H1 (cell line): ENCODE results near the gene SLC19A1. TPM values are rescaled to one million over a fixed set of nuclear protein-coding genes. Genes with fewer than 3 reads are reported as not detected.

Experiments used
- CTCF ChIA-PET: fragments of 300-600 bp; sonication (Branson Sonifier 250); formaldehyde crosslinking; loops from one replicate; lab custom pipeline; 2021; ENCODE audit not compliant: partially characterized antibody; lab: Charles Lee
- POLR2A ChIA-PET: fragments of 300-600 bp; sonication (Branson Sonifier 250); formaldehyde crosslinking; loops from one replicate; lab custom pipeline; 2021; ENCODE audit warnings: inconsistent platforms; ENCODE audit not compliant: partially characterized antibody; lab: Charles Lee
- DNase-seq, 2 experiments: peaks; one replicate each; pipeline versions ENCODE4 v3.0.0 to v3.0.0-alpha.2; 2010 to 2022; ENCODE audit warnings: low spot score in 2 of 2, low read depth in 1 of 2, mixed read lengths in 1 of 2
- FAIRE-seq: peaks from 2 replicates; lab custom pipeline; 2011; peaks lifted over from hg19 to GRCh38; lab: Jason Lieb, UNC
- H2AFZ ChIP-seq: 2 replicates; pipeline ENCODE4 v1.8.1; 2012; ENCODE audit warnings: low read length, inconsistent platforms
- H2AK5ac ChIP-seq: 2 replicates; pipeline ENCODE4 v1.6.1; 2013; ENCODE audit warnings: low read depth, low read length
- H2BK120ac ChIP-seq: replicated peaks from 2 replicates; pipeline ENCODE3; 2013; ENCODE audit warnings: low read depth, low read length, inconsistent platforms
- H2BK12ac ChIP-seq: 2 replicates; pipeline ENCODE4 v1.6.1; 2013; ENCODE audit warnings: low read depth, low read length
- H2BK15ac ChIP-seq: 2 replicates; pipeline ENCODE4 v1.6.1; 2013; ENCODE audit warnings: low read length
- H2BK20ac ChIP-seq: 2 replicates; pipeline ENCODE4 v1.6.1; 2013; ENCODE audit warnings: low read length
- H2BK5ac ChIP-seq: 2 replicates; pipeline ENCODE4 v1.6.1; 2013; ENCODE audit warnings: low read depth, low read length
- H3K14ac ChIP-seq: 2 replicates; pipeline ENCODE4 v1.6.1; 2013; ENCODE audit warnings: inconsistent platforms; ENCODE audit not compliant: insufficient read length
- H3K18ac ChIP-seq: 2 replicates; pipeline ENCODE4 v1.6.1; 2013; ENCODE audit warnings: low read length; ENCODE audit errors: extremely low read depth
- H3K23ac ChIP-seq: 2 replicates; pipeline ENCODE4 v1.6.1; 2013; ENCODE audit warnings: inconsistent platforms; ENCODE audit not compliant: insufficient read length
- H3K23me2 ChIP-seq: 2 replicates; pipeline ENCODE4 v1.6.1; 2013; ENCODE audit warnings: low read depth, low read length
- H3K27ac ChIP-seq: 2 replicates; pipeline ENCODE4 v1.6.1; 2011; ENCODE audit warnings: low read depth, low read length, inconsistent platforms
- H3K27me3 ChIP-seq, 4 experiments: replicated peaks in 1 of 4; 1 replicate in 1 of 4; 2 replicates in 3 of 4; pipeline versions ENCODE4 v1.6.1 to v1.8.1; 2011 to 2013; ENCODE audit warnings: low read length in 3 of 4, mild to moderate bottlenecking in 3 of 4, inconsistent platforms in 2 of 4, mixed read lengths in 2 of 4, moderate library complexity in 1 of 4; ENCODE audit not compliant: control insufficient read depth in 3 of 4, insufficient read depth in 3 of 4; ENCODE audit errors: extremely low read depth in 1 of 4
- H3K36me3 ChIP-seq, 4 experiments: 2 replicates each; pipeline versions ENCODE4 v1.6.1 to v1.8.1; 2011 to 2013; ENCODE audit warnings: mild to moderate bottlenecking in 4 of 4, low read length in 3 of 4, moderate library complexity in 2 of 4, control low read depth in 1 of 4, inconsistent platforms in 1 of 4; ENCODE audit not compliant: insufficient read depth in 4 of 4, control insufficient read depth in 2 of 4
- H3K4ac ChIP-seq: replicated peaks from 2 replicates; pipeline ENCODE3; 2013; ENCODE audit warnings: low read length, low read depth, mixed read lengths, inconsistent platforms; ENCODE audit not compliant: insufficient read length
- H3K4me1 ChIP-seq, 4 experiments: replicated peaks in 1 of 4; 1 replicate in 1 of 4; 2 replicates in 3 of 4; pipeline versions ENCODE4 v1.6.1 to v1.8.1; 2011 to 2013; ENCODE audit warnings: low read length in 3 of 4, inconsistent platforms in 2 of 4, mixed read lengths in 1 of 4; ENCODE audit not compliant: insufficient read depth in 4 of 4, control insufficient read depth in 3 of 4
- H3K4me2 ChIP-seq, 2 experiments: 2 replicates each; pipeline versions ENCODE4 v1.6.1 to v1.8.1; 2011 to 2013; ENCODE audit warnings: low read depth in 2 of 2, low read length in 2 of 2, control low read depth in 1 of 2, inconsistent platforms in 1 of 2, mild to moderate bottlenecking in 1 of 2; ENCODE audit not compliant: insufficient read depth in 1 of 2
- H3K4me3 ChIP-seq, 4 experiments: fragments of 200-600, 300-600 bp in 1 of 4; sonication (generic), shearing (Covaris generic), sonication (Bioruptor Twin) in 1 of 4; 2 replicates each; pipeline versions ENCODE4 v1.5.1 to v1.8.1; 2011 to 2016; ENCODE audit warnings: low read length in 4 of 4, low read depth in 3 of 4, control low read depth in 2 of 4, inconsistent platforms in 2 of 4, mild to moderate bottlenecking in 2 of 4, mixed read lengths in 1 of 4, moderate library complexity in 1 of 4; ENCODE audit not compliant: insufficient read depth in 2 of 4; ENCODE audit errors: extremely low read depth in 1 of 4
- H3K56ac ChIP-seq: replicated peaks from 2 replicates; pipeline ENCODE3; 2013; ENCODE audit warnings: low read depth, mild to moderate bottlenecking, mixed read lengths, low read length, inconsistent platforms; ENCODE audit not compliant: insufficient read length
- H3K79me1 ChIP-seq: 2 replicates; pipeline ENCODE4 v1.6.1; 2013; ENCODE audit warnings: low read depth, low read length, control low read depth
- H3K79me2 ChIP-seq, 2 experiments: 2 replicates each; pipeline versions ENCODE4 v1.6.1 to v1.8.1; 2012 to 2013; ENCODE audit warnings: low read length in 2 of 2, mild to moderate bottlenecking in 2 of 2, inconsistent platforms in 1 of 2; ENCODE audit not compliant: insufficient read depth in 2 of 2, control insufficient read depth in 1 of 2
- H3K9ac ChIP-seq, 4 experiments: replicated peaks in 1 of 4; 1 replicate in 1 of 4; 2 replicates in 3 of 4; pipeline versions ENCODE4 v1.6.1 to v1.8.1; 2011 to 2013; ENCODE audit warnings: low read depth in 3 of 4, low read length in 3 of 4, control low read depth in 2 of 4, mild to moderate bottlenecking in 2 of 4, moderate library complexity in 2 of 4, inconsistent platforms in 1 of 4; ENCODE audit errors: extremely low read depth in 1 of 4
- H3K9me3 ChIP-seq, 2 experiments: 2 replicates each; pipeline versions ENCODE4 v1.6.1 to v1.8.1; 2012 to 2013; ENCODE audit warnings: mild to moderate bottlenecking in 2 of 2, moderate library complexity in 2 of 2, control low read depth in 1 of 2, inconsistent platforms in 1 of 2, low read depth in 1 of 2, low read length in 1 of 2, mixed read lengths in 1 of 2; ENCODE audit not compliant: insufficient read depth in 2 of 2
- H4K20me1 ChIP-seq, 2 experiments: replicated peaks in 1 of 2; 2 replicates each; pipeline versions ENCODE3 to v1.8.1; 2011 to 2013; ENCODE audit warnings: inconsistent platforms in 2 of 2, low read length in 2 of 2, mild to moderate bottlenecking in 1 of 2; ENCODE audit not compliant: insufficient read depth in 2 of 2, control insufficient read depth in 1 of 2
- H4K5ac ChIP-seq: 2 replicates; pipeline ENCODE4 v1.6.1; 2013; ENCODE audit warnings: low read length, low read depth, mixed read lengths, inconsistent platforms; ENCODE audit not compliant: insufficient read length
- H4K8ac ChIP-seq: 2 replicates; pipeline ENCODE4 v1.8.0; 2013; ENCODE audit warnings: mild to moderate bottlenecking, moderate library complexity, low read length, inconsistent platforms; ENCODE audit not compliant: insufficient read depth; ENCODE audit errors: extremely low read depth
- H4K91ac ChIP-seq: replicated peaks from 2 replicates; pipeline ENCODE3; 2013; ENCODE audit warnings: low read length, mixed read lengths, inconsistent platforms; ENCODE audit not compliant: insufficient read length
- CBX8 ChIP-seq: fragments of 300-800, 300-1000 bp; sonication (generic); IDR thresholded peaks from 2 replicates; pipeline ENCODE4 v1.7.1; 2016; ENCODE audit warnings: low read depth, low read length, borderline replicate concordance
- CREB1 ChIP-seq: IDR thresholded peaks from 2 replicates; pipeline ENCODE4 v1.6.1; 2012; ENCODE audit warnings: inconsistent platforms
- CTBP2 ChIP-seq: IDR thresholded peaks from 2 replicates; pipeline ENCODE4 v1.7.0; 2011; ENCODE audit warnings: borderline replicate concordance, mild to moderate bottlenecking, moderate library complexity, mixed read lengths, low read length; ENCODE audit not compliant: insufficient read depth, insufficient read length
- POLR2A ChIP-seq, 2 experiments: IDR thresholded peaks; 1 replicate in 1 of 2; 2 replicates in 1 of 2; pipeline ENCODE4 v1.6.1; 2011; ENCODE audit warnings: low read depth in 2 of 2, low read length in 2 of 2, mild to moderate bottlenecking in 2 of 2; ENCODE audit errors: control extremely low read depth in 1 of 2
- RFX5 ChIP-seq: IDR thresholded peaks from 2 replicates; pipeline ENCODE4 v1.6.1; 2011; ENCODE audit warnings: low read depth, low read length, improper control_type of control experiment, borderline replicate concordance
- RNF2 ChIP-seq: fragments of 200-900, 300-1000 bp; sonication (generic); IDR thresholded peaks from 2 replicates; pipeline ENCODE4 v1.7.1; 2016; ENCODE audit warnings: borderline replicate concordance, low read depth, mild to moderate bottlenecking, antibody characterized with exemption, low read length; ENCODE audit not compliant: poor library complexity, severe bottlenecking; ENCODE audit errors: missing control alignments
- RXRA ChIP-seq: IDR thresholded peaks from 2 replicates; pipeline ENCODE4 v1.6.1; 2011; ENCODE audit warnings: low read depth, mild to moderate bottlenecking, low read length, moderate library complexity; ENCODE audit not compliant: insufficient read depth
- SIN3A ChIP-seq, 2 experiments: IDR thresholded peaks in 1 of 2; conservative IDR thresholded peaks in 1 of 2; 2 replicates each; pipeline ENCODE4 v1.6.1; 2011 to 2012; ENCODE audit warnings: low read length in 2 of 2, improper control_type of control experiment in 1 of 2, low read depth in 1 of 2, mild to moderate bottlenecking in 1 of 2
- SIX5 ChIP-seq: IDR thresholded peaks from 2 replicates; pipeline ENCODE4 v1.6.1; 2011; ENCODE audit warnings: mild to moderate bottlenecking, low read depth, low read length
- SP1 ChIP-seq: IDR thresholded peaks from 2 replicates; pipeline ENCODE4 v1.6.1; 2011; ENCODE audit warnings: low read depth, low read length
- TAF1 ChIP-seq: IDR thresholded peaks from 2 replicates; pipeline ENCODE4 v1.6.1; 2011; ENCODE audit warnings: mild to moderate bottlenecking, low read depth, low read length
- WGBS, 2 experiments: shearing (Covaris generic) in 1 of 2; methylation state at CpG; one replicate each; pipeline versions ENCODE4 v1.1.6 to v1.1.7; 2013 to 2015; ENCODE audit warnings: low lambda C conversion rate in 2 of 2, mixed read lengths in 2 of 2, inconsistent platforms in 1 of 2, low coverage in 1 of 2, missing lambda C conversion rate in 1 of 2; ENCODE audit not compliant: insufficient replicate concordance in 2 of 2, insufficient coverage in 1 of 2, insufficient read length in 1 of 2; ENCODE audit errors: extremely low coverage in 1 of 2, missing lambda C conversion rate in 1 of 2; 5-methylcytosine and 5-hydroxymethylcytosine counted together
- polyA plus RNA-seq, 7 experiments: library from polyadenylated mRNA; depleted of rRNA in 3 of 7; stranded (reverse) in 5 of 7; unstranded in 2 of 7; fragments of >200 nt in 5 of 7; fragments of 200-250 nt in 2 of 7; gene quantifications; 1 replicate in 5 of 7; 2 replicates in 1 of 7; 4 replicates in 1 of 7; pipeline versions ENCODE4 v1.2.1 to v1.2.3, GENCODE V29; 2011 to 2013; ENCODE audit warnings: missing spikeins in 2 of 7, mixed read lengths in 2 of 7
- total RNA-seq: library from RNA; stranded (reverse); fragmentation: NEBNext Ultra II Directional; extraction: Animal tissue kit (Norgen Biotek cat#: 25700); gene quantifications from 2 replicates; pipeline ENCODE4 v1.2.1, GENCODE V29; 2021
- TF ChIP-seq, protein P1 (sequence below): IDR thresholded peaks from 2 replicates; pipeline ENCODE4 v1.6.1; 2012; ENCODE audit warnings: inconsistent platforms
- TF ChIP-seq, protein P2 (sequence below): IDR thresholded peaks from 2 replicates; pipeline ENCODE4 v1.6.1; 2012; ENCODE audit warnings: inconsistent platforms

Gene SLC19A1
- total and polyA plus RNA-seq, 2 of the 8 experiments (the other 6 are each of a cell fraction or from before 2014, with no cell fraction given): 31.6 to 43.8 TPM

DNA sequence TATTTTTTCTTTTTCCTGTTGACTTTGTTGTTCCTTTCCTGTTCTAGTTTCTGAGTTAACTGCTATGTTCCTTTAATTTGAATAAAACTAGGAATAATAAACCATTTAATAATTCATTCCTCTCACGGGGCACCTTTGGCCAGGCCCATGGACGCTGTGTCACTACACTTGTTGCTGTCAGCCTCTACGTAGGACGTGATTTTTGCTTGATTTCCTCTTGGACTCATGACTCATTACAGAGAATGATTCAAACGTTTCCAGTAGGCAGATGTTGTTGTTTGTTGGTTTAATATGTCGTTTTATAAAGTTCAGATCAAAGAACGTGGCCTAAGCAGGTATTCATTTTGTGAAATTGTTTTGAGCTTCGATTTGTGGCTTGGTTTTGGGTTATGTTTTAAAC is 9.1 kb upstream of the SLC19A1 start:
- no peak overlapping the region for H2AFZ ChIP-seq
- no peak overlapping the region for H3K56ac ChIP-seq
- H3K23ac ChIP-seq: no peak overlapping the region
- peaks cover 0 to 9% (median 1%) of the 10 kb centered on the region in 4 experiments; a peak in 4 of 7 replicates for H3K4me1 ChIP-seq
- no peak overlapping the region for H4K8ac ChIP-seq
- no peak overlapping the region; the same call in 1 of the 2 replicates for H3K18ac ChIP-seq
- H2AK5ac ChIP-seq: no peak overlapping the region
- no peaks in the 10 kb centered on the region; a peak in 1 of 7 replicates for H3K27me3 ChIP-seq
- no peak overlapping the region for H4K5ac ChIP-seq
- no peak overlapping the region for H3K4me2 ChIP-seq
- H2BK5ac ChIP-seq: no peak overlapping the region
- DNase-seq (no peak), FAIRE-seq (no peak)
- WGBS, 2 experiments: 89% methylated on average over 8 of the region's 8 CpGs; no CpG with 5 or more reads in 1 of the 2 experiments
- H3K9ac ChIP-seq: no peak overlapping the region
- ChIA-PET POLR2A (interaction anchor here (0.6 kb wide), 1 partner anchor 1069 kb away, joined by 4 read pairs; no protein-coding TSS in a partner anchor), CTCF (interaction anchor here (0.5 to 1.6 kb wide), 3 partner anchors 25 to 932 kb away, joined by 3 to 7 read pairs (median 4); no protein-coding TSS in a partner anchor)
- peaks cover 4% of the 10 kb centered on the region; the same call in 1 of the 2 replicates for H3K23me2 ChIP-seq
- no peaks in the 10 kb centered on the region for H3K79me1 ChIP-seq
- no peaks in the 10 kb centered on the region for H4K20me1 ChIP-seq
- no peak overlapping the region for H2BK20ac ChIP-seq
- no peaks in the 10 kb centered on the region for H3K36me3 ChIP-seq
- H3K27ac ChIP-seq: no peak overlapping the region
- no peak overlapping the region for H3K4ac ChIP-seq
- H2BK12ac ChIP-seq: no peak overlapping the region
- no peak overlapping the region for H3K14ac ChIP-seq
- no peak overlapping the region for H3K4me3 ChIP-seq
- H2BK120ac ChIP-seq: no peak overlapping the region
- no peak overlapping the region for H2BK15ac ChIP-seq
- no peak overlapping the region for H4K91ac ChIP-seq
- H3K79me2 ChIP-seq: no peaks in the 10 kb centered on the region
- H3K9me3 ChIP-seq: no peaks in the 10 kb centered on the region
- TF ChIP-seq CTBP2 (no peak), SIN3A (conservative IDR thresholded peaks at IDR 0.05 in 1 of 2, IDR thresholded peaks at IDR 0.05 in 1 of 2; ENCODE audit: low read depth in 1 of 2, low read length in 2 of 2) (no peak), SIX5 (no peak), SP1 (no peak), RFX5 (no peak), RNF2 (no peak), TAF1 (no peak), CBX8 (no peak), CREB1 (no peak), RXRA (no peak), POLR2A (IDR thresholded peaks at IDR 0.05; ENCODE audit: control extremely low read depth in 1 of 2, low read depth in 2 of 2, low read length in 2 of 2) (no peak)
- TF ChIP-seq, protein P1, sequence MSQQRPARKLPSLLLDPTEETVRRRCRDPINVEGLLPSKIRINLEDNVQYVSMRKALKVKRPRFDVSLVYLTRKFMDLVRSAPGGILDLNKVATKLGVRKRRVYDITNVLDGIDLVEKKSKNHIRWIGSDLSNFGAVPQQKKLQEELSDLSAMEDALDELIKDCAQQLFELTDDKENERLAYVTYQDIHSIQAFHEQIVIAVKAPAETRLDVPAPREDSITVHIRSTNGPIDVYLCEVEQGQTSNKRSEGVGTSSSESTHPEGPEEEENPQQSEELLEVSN: no peak
- TF ChIP-seq, protein P2, sequence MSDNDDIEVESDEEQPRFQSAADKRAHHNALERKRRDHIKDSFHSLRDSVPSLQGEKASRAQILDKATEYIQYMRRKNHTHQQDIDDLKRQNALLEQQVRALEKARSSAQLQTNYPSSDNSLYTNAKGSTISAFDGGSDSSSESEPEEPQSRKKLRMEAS: no peak
